GM10248 (cell line): ENCODE results near the gene SDK2.

Experiments used
- CTCF ChIA-PET: fragments of 300-600 bp; sonication (Branson Sonifier 250); formaldehyde crosslinking; extraction: SDS; loops from one replicate; lab custom pipeline; 2021; ENCODE audit warnings: antibody characterized with exemption; lab: Yijun Ruan, JAX
- POLR2A ChIA-PET: fragments of 350-650 bp; sonication (Branson Sonifier 250); formaldehyde crosslinking; extraction: SDS; loops from one replicate; lab custom pipeline; 2020; ENCODE audit warnings: antibody characterized with exemption; lab: Yijun Ruan, JAX
- DNase-seq: peaks from one replicate; pipeline ENCODE4 v3.0.0; 2012; ENCODE audit errors: extremely low spot score
- CTCF ChIP-seq: IDR thresholded peaks from 2 replicates; pipeline ENCODE4 v1.5.1; 2012; ENCODE audit warnings: mild to moderate bottlenecking, low read depth; ENCODE audit errors: extremely low read depth, missing control alignments, control extremely low read depth

SDK2 gene

GRCh38 chr17:73343168-73343634 lies 301.0 kb downstream of the SDK2 start:
- DNase-seq = no peak
- ChIA-PET CTCF (interaction anchor here (0.7 to 1.0 kb wide), 2 partner anchors 32 to 41 kb away, joined by 3 read pairs; no protein-coding TSS in a partner anchor), POLR2A (no interaction called here)
- no peak for TF ChIP-seq CTCF

- POLR2A ChIA-PET = no interaction called here
- CTCF ChIA-PET = interaction anchor here (0.7 to 1.0 kb wide), 2 partner anchors 32 to 42 kb away, joined by 3 read pairs; no protein-coding TSS in a partner anchor
- no peak for TF ChIP-seq CTCF
Measured at GRCh38 chr17:73342541-73343167, 301.6 kb downstream of the SDK2 start.

GRCh38 chr17:73342050-73342522 lies 302.2 kb downstream of the SDK2 start:
- POLR2A ChIA-PET = no interaction called here
- no peak for TF ChIP-seq CTCF
- CTCF ChIA-PET = interaction anchor here (1.0 kb wide), 1 partner anchor 33 kb away, joined by 3 read pairs; no protein-coding TSS in a partner anchor
- DNase-seq = no peak

More at GRCh38 chr17:73342541-73343167, 301.6 kb downstream of the SDK2 start:
- no peak for DNase-seq

- ChIA-PET POLR2A (interaction anchor here (0.7 kb wide), 1 partner anchor 658 kb away, joined by 3 read pairs; no protein-coding TSS in a partner anchor), CTCF (no interaction called here)
- no peak for TF ChIP-seq CTCF
Measured at GRCh38 chr17:73341350-73342049, 302.7 kb downstream of the SDK2 start.

GRCh38 chr17:73340093-73340596 lies 304.1 kb downstream of the SDK2 start:
- TF ChIP-seq CTCF = no peak
- CTCF ChIA-PET = interaction anchor here (0.9 kb wide), 1 partner anchor 614 kb away, joined by 3 read pairs; no protein-coding TSS in a partner anchor
- DNase-seq = no peak
- POLR2A ChIA-PET = no interaction called here

More at GRCh38 chr17:73341350-73342049, 302.7 kb downstream of the SDK2 start:
- DNase-seq = no peak

GRCh38 chr17:73338566-73339197 lies 305.6 kb downstream of the SDK2 start:
- CTCF ChIA-PET = no interaction called here
- POLR2A ChIA-PET = no interaction called here
- no peak for DNase-seq
- no peak for TF ChIP-seq CTCF
